UCSD-AML1 (cell line): Measurements from ENCODE around the gene CDKL2.
A peak's percentile ranks its signal among the peaks of the same experiment; 100 is the strongest.
"Not testable (repeated sequence)": the region's sequence is repeated elsewhere in the genome, so short reads cannot be mapped to it uniquely, and the experiment has no call there.

Experiments used
- DNase-seq: peaks from one replicate; lab custom pipeline; 2025; ENCODE audit not compliant: unreplicated experiment; lab: John Stamatoyannopoulos, UW

Gene CDKL2

DNA sequence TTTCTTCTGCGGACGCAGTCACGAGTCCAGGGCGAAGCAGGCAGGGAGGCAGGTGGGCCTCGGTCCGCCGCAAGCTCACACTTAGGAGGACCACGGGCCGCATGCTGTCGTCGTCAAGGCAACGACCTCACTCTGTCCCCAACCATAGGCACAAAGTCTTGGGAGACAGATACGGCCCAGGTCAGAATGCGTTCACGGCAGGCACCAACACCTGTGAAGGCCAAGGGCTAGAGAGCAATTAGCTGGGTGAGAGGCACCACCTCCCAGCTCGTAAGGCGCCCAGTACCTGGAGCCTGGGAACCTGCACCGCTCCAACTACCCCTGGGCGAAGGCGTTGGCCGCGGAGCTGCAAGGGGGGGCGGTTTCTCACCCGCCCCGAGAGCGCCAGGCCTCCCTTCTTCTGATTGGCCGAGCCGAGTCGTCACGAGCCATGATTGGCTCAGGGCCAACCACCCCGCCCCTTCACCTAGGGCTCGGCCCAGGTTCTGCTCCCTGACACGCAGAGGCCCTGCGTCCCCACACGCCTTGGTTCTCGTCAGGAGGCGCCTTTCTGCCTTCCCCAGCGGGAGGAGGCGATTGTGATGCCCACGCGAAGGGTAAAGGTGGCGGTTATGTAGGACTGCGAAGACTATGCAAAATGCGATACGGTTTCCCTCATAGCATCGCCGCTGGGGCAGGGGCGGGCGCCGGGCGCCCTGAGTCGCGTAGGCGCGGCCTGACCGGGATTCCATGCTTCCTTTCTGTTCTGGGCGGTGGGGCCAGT lies at the start of gene CDKL2:
Gene CDKL2 (minus strand): TSS at position 355 of the 763 bp plus-strand sequence. CDS start 4,540 bp downstream, outside the sequence.
- no peak for DNase-seq

GRCh38 chr4:75678965-75679364 lies 48.6 kb upstream of the CDKL2 start:
- no peak for DNase-seq

DNA sequence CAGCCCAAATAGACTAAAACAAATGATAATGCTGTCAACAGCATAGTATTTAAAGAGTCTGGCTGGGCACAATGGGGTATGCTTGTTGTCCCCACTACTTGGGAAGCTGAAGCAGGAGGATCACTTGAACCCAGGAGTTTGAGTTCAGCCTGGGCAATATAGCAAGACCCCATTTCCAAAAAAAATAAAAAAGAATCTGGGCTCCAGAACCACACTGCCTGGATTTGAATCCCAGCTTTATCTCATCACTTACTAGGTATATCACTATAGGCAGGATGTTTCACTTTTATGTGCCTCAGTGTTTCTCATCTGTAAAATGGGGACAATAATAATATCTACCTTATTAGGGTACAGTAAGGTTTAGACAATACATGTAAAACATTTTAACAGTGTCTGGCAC lies 48.1 kb upstream of the CDKL2 start:
- no peak for DNase-seq

DNA sequence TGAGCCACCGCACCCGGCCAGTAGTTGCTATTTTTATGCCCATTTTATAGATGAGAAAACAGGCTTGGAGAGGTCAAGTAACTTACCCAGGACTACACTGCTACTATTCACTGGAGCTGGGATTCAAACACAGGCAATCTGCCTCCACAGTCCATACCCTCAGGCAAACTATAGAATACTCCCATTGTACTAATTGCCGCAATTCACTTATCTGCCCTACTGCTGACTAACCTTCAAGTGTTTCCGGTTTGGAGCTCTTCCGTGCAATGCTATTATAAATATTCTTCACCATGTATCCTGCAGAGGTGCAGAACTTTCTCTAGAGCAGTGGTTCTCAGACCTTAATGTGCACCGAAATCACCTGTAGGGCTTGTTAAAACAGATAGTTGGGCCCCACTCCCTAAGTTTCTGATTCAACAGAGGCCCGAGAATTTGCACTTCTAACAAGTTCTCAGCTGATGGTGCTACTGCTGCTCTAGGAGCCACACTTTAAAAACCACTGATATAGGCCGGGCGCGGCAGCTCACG lies 44.7 kb upstream of the CDKL2 start:
- no peak for DNase-seq

GRCh38 chr4:75673959-75674328 lies 43.6 kb upstream of the CDKL2 start:
- no peak for DNase-seq

GRCh38 chr4:75673027-75673958 lies 43.0 kb upstream of the CDKL2 start, which contains the start of gene G3BP2:
TSS of gene G3BP2 (minus strand) at chr4:75673411. CDS start at chr4:75662025, 11,386 bp downstream.
- DNase-seq: peak; percentile 99

DNA sequence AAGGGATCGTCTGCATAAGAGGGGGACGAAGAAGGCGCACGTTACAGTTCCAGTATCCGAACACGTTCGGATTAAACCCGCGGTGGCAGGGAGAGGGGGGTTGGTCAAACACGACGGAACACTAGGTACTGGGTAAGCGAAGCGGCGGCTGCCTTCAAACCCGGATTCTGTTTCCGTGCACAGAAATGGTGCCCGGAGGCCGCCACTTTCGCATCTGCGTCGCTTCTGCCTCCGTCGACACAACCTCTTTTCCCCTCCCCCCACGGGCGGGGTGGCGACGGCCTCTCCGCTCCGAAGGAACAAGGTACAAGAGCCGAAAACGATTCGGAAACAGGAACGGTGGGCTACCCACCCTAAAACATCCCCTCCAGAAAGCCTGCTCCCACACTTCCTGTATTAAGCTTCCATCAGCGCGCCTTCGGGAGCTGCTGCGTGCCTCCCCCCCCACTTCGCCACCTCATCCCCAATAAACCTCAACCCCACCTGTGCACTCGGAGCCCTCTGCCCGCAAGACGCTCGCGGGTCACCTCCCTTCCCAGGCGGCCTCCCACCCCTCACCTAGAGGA lies 42.2 kb upstream of the CDKL2 start:
- peak; percentile 70 for DNase-seq

DNA sequence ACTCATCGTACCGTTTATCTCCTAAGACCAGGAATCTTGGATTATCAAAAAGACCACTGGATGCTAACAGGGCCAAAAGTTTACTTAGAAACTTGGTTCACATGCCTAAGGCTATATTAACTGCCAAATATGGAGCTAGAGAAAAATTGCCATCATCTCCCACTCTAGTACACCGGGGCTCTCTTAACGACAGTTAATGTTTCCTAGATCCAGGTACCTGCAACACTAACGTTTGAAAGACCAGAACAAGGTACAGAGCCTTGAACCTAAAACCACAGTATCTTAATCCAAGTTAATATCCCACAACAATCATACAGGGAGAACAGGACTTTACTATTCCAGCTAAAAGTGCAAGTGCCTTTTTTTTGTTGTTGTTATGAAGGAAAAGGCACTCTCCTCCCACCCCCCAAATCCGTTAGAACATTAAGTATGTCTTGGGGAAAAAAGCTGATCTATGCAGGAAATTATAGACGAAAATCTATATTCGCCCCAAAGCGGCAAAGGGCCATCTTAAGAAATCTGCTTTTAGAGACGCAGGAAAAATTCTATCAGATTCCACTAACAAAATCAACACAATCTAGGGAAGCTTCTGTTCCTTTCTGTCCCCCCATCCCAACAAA lies 41.6 kb upstream of the CDKL2 start:
- no peak for DNase-seq

DNA sequence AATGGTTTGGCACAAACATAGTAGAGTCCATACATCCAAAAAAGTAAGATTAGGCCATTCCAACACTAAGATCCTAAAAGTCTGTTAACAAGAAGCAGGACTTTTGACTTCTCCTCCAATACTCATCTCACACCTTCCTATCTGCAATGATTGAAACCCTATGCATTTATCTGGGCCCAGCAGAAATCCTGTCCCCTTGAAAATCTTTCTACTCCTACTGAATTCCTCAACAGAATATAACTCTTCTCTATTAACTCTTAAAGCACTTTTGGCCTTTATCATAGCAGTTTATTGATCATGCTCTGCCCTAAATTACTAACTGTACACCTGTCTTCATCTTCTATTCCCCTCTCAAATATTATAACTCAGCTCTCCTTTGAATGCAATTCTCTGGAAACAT lies 38.3 kb upstream of the CDKL2 start:
- no peak for DNase-seq

- not testable (repeated sequence) for DNase-seq
Observed at GRCh38 chr4:75667636-75668035, 37.3 kb upstream of the CDKL2 start.

DNA sequence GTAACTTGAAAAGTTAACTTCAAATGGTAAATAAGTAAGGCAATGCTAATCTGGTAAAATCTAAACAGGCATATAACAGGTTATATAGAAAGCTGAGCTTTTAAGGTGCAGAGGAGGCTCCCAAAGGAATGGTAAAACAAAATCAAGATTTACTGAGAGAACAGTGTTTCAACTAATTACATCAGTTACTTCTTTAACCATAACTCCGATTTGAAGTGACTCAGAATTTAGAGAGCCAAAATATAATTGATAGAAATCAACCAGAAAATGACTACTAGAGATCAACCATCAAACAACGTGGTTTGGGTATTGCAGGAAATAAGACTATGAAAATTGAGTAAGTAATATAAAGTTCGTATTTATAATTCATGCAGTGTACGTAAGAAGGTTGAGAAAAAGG lies 36.0 kb upstream of the CDKL2 start:
- DNase-seq: no peak

DNA sequence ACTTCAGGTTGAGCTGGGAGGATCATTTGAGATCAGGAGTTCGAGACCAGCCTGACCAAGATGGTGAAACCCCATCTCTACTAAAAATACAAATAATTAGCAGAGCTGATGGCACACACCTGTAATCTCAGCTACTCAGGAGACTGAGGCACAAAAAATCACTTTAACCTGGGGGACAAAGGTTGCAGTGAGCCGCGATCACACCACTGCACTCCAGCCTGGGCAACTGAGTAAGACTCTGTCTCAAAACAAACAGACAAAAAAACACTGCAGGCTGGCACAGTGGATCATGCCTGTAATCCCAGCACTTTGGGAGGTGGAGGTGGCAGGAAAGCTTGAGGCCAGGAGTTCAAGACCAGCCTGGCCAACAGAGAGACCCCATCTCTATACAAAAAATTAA lies 34.3 kb upstream of the CDKL2 start:
- not testable (repeated sequence) for DNase-seq

DNA sequence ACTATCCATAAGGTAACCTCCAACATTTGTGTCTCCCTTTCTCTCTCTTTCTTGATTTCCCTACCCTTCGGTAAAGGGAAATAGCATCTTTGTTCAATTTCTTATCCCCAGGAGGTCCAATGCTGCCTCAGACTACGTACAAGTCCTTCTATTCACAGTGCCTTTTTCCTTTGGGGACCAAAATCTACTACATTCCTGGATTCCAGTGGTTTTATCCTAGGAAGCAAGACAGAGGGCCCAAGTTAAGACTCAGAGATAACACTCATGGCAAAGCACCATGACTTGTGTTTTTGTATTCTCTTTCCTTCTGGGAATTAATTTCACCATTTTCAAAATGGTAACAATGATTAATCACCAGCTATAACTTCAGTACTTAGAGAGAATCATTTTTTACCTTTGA lies 32.3 kb upstream of the CDKL2 start:
- no peak for DNase-seq

DNA sequence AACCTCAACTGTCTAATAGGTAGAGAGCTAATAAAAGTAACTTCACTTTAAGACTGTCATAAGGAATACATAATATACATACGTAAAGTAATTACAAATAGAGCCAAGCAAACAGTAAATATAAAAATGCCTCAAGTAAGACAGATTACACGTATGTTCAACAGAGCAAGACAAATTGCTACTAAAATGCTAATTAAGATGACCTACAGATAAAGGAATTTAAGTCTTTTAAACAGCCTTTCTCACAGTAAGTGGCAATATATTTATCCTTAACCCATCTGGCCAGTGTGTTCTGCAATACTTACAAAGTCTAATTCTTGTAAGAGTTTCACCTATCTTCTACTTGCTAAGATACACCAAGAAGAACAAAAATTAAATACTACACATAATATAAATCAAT lies 30.2 kb upstream of the CDKL2 start:
- no peak for DNase-seq

- DNase-seq: no peak
Observed at GRCh38 chr4:75659512-75660031, 29.2 kb upstream of the CDKL2 start.

- no peak for DNase-seq
Observed at GRCh38 chr4:75658876-75659275, 28.5 kb upstream of the CDKL2 start.

DNA sequence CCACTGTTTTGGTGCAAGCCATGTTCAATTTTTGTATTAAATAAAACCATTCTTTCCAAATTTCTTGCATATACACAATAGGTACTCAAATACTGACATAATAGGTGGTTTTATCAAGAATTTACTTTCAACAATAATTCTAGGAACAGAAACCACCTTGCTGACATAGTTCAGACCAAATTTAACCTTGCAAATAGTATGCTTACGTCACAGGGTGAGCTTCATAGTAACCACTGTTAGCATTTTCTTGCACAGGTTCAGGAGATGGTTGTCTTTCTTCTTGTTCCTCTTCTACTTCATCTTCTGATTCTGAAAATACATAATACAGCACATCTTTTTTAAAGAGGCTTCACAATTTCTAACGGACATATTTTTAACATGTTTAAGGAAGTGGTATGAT lies 25.2 kb upstream of the CDKL2 start:
- DNase-seq: no peak

DNA sequence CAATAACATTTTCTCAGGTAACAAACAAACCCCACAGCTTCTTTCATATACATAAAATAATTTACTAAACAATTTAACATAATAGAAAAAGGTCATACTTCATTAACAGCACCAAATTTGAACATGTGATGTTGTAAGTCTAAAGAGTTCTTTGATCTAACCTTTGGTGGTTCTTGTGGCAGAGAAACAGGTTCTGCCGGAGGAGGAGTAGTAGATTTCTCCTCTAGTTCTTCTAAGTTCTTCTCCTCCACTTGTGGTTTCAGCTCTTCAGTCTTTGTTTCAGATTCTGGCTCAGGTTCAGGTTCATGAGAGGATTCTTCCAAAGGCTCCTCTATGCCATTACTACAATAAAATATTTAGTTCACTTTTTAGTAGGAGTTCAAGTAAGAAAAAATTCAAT lies 24.6 kb upstream of the CDKL2 start:
- DNase-seq: no peak

- no peak for DNase-seq
Observed at GRCh38 chr4:75653845-75654503, 23.6 kb upstream of the CDKL2 start.

GRCh38 chr4:75644095-75644494 lies 13.8 kb upstream of the CDKL2 start:
- DNase-seq: no peak
